H9 (cell line): ENCODE results near the gene BUD13. TPM values are rescaled to one million over a fixed set of nuclear protein-coding genes. Genes with fewer than 3 reads are reported as not detected.

ENCODE experiments used
- DNase-seq: peaks from one replicate; pipeline ENCODE4 v3.0.0-alpha.2; 2017
- H2AFZ ChIP-seq: one replicate; pipeline ENCODE4 v1.6.1; 2013; ENCODE audit warnings: mild to moderate bottlenecking, low read length, control low read depth, moderate library complexity
- H2AK5ac ChIP-seq: 2 replicates; pipeline ENCODE4 v1.6.1; 2013; ENCODE audit warnings: low read length, control low read depth, mixed read lengths; ENCODE audit not compliant: insufficient read length
- H2BK120ac ChIP-seq: one replicate; pipeline ENCODE4 v1.6.1; 2013; ENCODE audit warnings: low read depth, mild to moderate bottlenecking, low read length, control low read depth, inconsistent platforms; ENCODE audit not compliant: poor library complexity, severe bottlenecking
- H2BK12ac ChIP-seq: 2 replicates; pipeline ENCODE4 v1.6.1; 2013; ENCODE audit warnings: low read length, control low read depth, mixed read lengths, low read depth; ENCODE audit not compliant: insufficient read length
- H2BK15ac ChIP-seq: 2 replicates; pipeline ENCODE4 v1.6.1; 2013; ENCODE audit warnings: low read depth, low read length, control low read depth
- H2BK20ac ChIP-seq: one replicate; pipeline ENCODE4 v1.6.1; 2013; ENCODE audit warnings: low read depth, mild to moderate bottlenecking, low read length, control low read depth, inconsistent platforms; ENCODE audit not compliant: poor library complexity, severe bottlenecking
- H2BK5ac ChIP-seq: 2 replicates; pipeline ENCODE4 v1.6.1; 2013; ENCODE audit warnings: low read length, control low read depth, mixed read lengths; ENCODE audit not compliant: insufficient read length
- H3K14ac ChIP-seq: 2 replicates; pipeline ENCODE4 v1.6.1; 2013; ENCODE audit warnings: low read length, control low read depth; ENCODE audit not compliant: insufficient read depth
- H3K18ac ChIP-seq: 2 replicates; pipeline ENCODE4 v1.6.1; 2013; ENCODE audit warnings: low read depth, mild to moderate bottlenecking, mixed read lengths, low read length, control low read depth; ENCODE audit not compliant: insufficient read length
- H3K23ac ChIP-seq: 2 replicates; pipeline ENCODE4 v1.6.1; 2013; ENCODE audit warnings: low read length, control low read depth, mixed read lengths, low read depth; ENCODE audit not compliant: insufficient read length
- H3K23me2 ChIP-seq: 2 replicates; pipeline ENCODE4 v1.6.1; 2013; ENCODE audit warnings: low read depth, mild to moderate bottlenecking, mixed read lengths, low read length, control low read depth; ENCODE audit not compliant: insufficient read length, poor library complexity, severe bottlenecking
- H3K27ac ChIP-seq: 2 replicates; pipeline ENCODE4 v1.5.1; 2013; ENCODE audit warnings: low read length, control low read depth, mixed read lengths, low read depth; ENCODE audit not compliant: insufficient read length
- H3K27me3 ChIP-seq: 2 replicates; pipeline ENCODE4 v1.6.1; 2013; ENCODE audit warnings: low read length, control low read depth, inconsistent platforms; ENCODE audit not compliant: insufficient read depth
- H3K4ac ChIP-seq: 2 replicates; pipeline ENCODE4 v1.6.1; 2013; ENCODE audit warnings: low read depth, mild to moderate bottlenecking, control low read depth, inconsistent platforms, low read length, moderate library complexity
- H3K4me1 ChIP-seq: 2 replicates; pipeline ENCODE4 v1.6.1; 2013; ENCODE audit warnings: low read length, control low read depth, inconsistent platforms; ENCODE audit not compliant: insufficient read depth
- H3K4me2 ChIP-seq: 2 replicates; pipeline ENCODE4 v1.6.1; 2013; ENCODE audit warnings: low read length, control low read depth, mixed read lengths; ENCODE audit not compliant: insufficient read length, insufficient read depth
- H3K56ac ChIP-seq: 2 replicates; pipeline ENCODE4 v1.6.1; 2013; ENCODE audit warnings: low read depth, mild to moderate bottlenecking, mixed read lengths, low read length, control low read depth; ENCODE audit not compliant: insufficient read length
- H3K79me1 ChIP-seq: 2 replicates; pipeline ENCODE4 v1.6.1; 2013; ENCODE audit warnings: low read depth, mild to moderate bottlenecking, moderate library complexity, low read length, control low read depth, inconsistent platforms; ENCODE audit not compliant: insufficient read depth, poor library complexity, severe bottlenecking
- H3K79me2 ChIP-seq: 2 replicates; pipeline ENCODE4 v1.6.1; 2013; ENCODE audit warnings: low read length, control low read depth, inconsistent platforms; ENCODE audit not compliant: insufficient read depth
- H3K9ac ChIP-seq: 2 replicates; pipeline ENCODE4 v1.6.1; 2013; ENCODE audit warnings: low read length, control low read depth, mixed read lengths; ENCODE audit not compliant: insufficient read length; ENCODE audit errors: extremely low read depth
- H3K9me3 ChIP-seq: one replicate; pipeline ENCODE4 v1.6.1; 2013; ENCODE audit warnings: low read depth, low read length, inconsistent platforms; ENCODE audit not compliant: control insufficient read depth
- H3T11ph ChIP-seq: one replicate; pipeline ENCODE4 v1.6.1; 2013; ENCODE audit warnings: mild to moderate bottlenecking, low read length, control low read depth, inconsistent platforms
- H4K20me1 ChIP-seq: one replicate; pipeline ENCODE4 v1.6.1; 2013; ENCODE audit not compliant: control insufficient read depth, insufficient read length, insufficient read depth
- H4K5ac ChIP-seq: 2 replicates; pipeline ENCODE4 v1.6.1; 2013; ENCODE audit warnings: low read depth, mild to moderate bottlenecking, mixed read lengths, low read length, control low read depth; ENCODE audit not compliant: insufficient read length
- H4K8ac ChIP-seq: replicated peaks from 2 replicates; pipeline ENCODE4 v1.6.1; 2013; ENCODE audit warnings: low read length, control low read depth, mixed read lengths, low read depth; ENCODE audit not compliant: insufficient read length
- H4K91ac ChIP-seq: 2 replicates; pipeline ENCODE4 v1.6.1; 2013; ENCODE audit warnings: low read depth, mild to moderate bottlenecking, moderate library complexity, mixed read lengths, low read length, control low read depth; ENCODE audit not compliant: insufficient read length
- H3K27ac Mint-ChIP-seq, 3 experiments: 2 replicates in 2 of 3; 3 replicates in 1 of 3; pipeline ENCODE4 v1.8.0; 2020 to 2021; ENCODE audit warnings: mixed read lengths in 3 of 3, mild to moderate bottlenecking in 1 of 3, moderate library complexity in 1 of 3
- H3K27me3 Mint-ChIP-seq: 2 replicates; pipeline ENCODE4 v1.8.0; 2021; ENCODE audit warnings: low read depth, mild to moderate bottlenecking, moderate library complexity, mixed read lengths
- H3K36me3 Mint-ChIP-seq, 3 experiments: 2 replicates in 2 of 3; 3 replicates in 1 of 3; pipeline ENCODE4 v1.8.0; 2020 to 2021; ENCODE audit warnings: low read depth in 3 of 3, mixed read lengths in 3 of 3; ENCODE audit not compliant: insufficient read depth in 1 of 3
- H3K4me1 Mint-ChIP-seq, 2 experiments: 2 replicates each; pipeline ENCODE4 v1.8.0; 2020; ENCODE audit warnings: mixed read lengths in 2 of 2
- H3K4me3 Mint-ChIP-seq, 2 experiments: 2 replicates in 1 of 2; 3 replicates in 1 of 2; pipeline ENCODE4 v1.8.0; 2020 to 2021; ENCODE audit warnings: mild to moderate bottlenecking in 2 of 2, mixed read lengths in 2 of 2, moderate library complexity in 1 of 2
- H3K9me3 Mint-ChIP-seq, 2 experiments: 2 replicates in 1 of 2; 3 replicates in 1 of 2; pipeline ENCODE4 v1.8.0; 2020; ENCODE audit warnings: mild to moderate bottlenecking in 2 of 2, mixed read lengths in 2 of 2, moderate library complexity in 1 of 2
- CTCF ChIP-seq: fragments of 200-600 bp; sonication (generic); conservative IDR thresholded peaks from 3 replicates; pipeline ENCODE4 v1.8.0; 2021; ENCODE audit warnings: antibody characterized with exemption, mild to moderate bottlenecking
- WGBS: extraction: QIAGEN DNeasy Blood & Tissue Kit; methylation state at CpG from one replicate; pipeline ENCODE4 v1.1.7; 2013; ENCODE audit warnings: missing lambda C conversion rate, low lambda C conversion rate, mixed read lengths; ENCODE audit not compliant: insufficient read length; ENCODE audit errors: extremely low coverage; 5-methylcytosine and 5-hydroxymethylcytosine counted together
- total RNA-seq: library from RNA; stranded (reverse); gene quantifications from 2 replicates; pipeline ENCODE4 v1.2.1, GENCODE V29; 2021

Gene BUD13
- total RNA-seq, 1 experiment from 2014 or later: 30.0 TPM

- no peak overlapping the region for H4K8ac ChIP-seq
- H2AK5ac ChIP-seq: no peak overlapping the region
- peak overlapping the region; percentile 91 for H3K18ac ChIP-seq
- no peak overlapping the region for H4K91ac ChIP-seq
- no peaks in the 10 kb centered on the region for H4K20me1 ChIP-seq
- H3T11ph ChIP-seq: no peak overlapping the region
- no peak overlapping the region for H2BK120ac ChIP-seq
- no peak for DNase-seq
- no peak overlapping the region for H2BK12ac ChIP-seq
- Mint-ChIP-seq H3K36me3 (peaks cover 9 to 49% (median 34%) of the 10 kb centered on the region in 3 experiments; a peak in 6 of 7 replicates), H3K4me3 (peak overlapping the region; percentile 95 to 97), H3K4me1 (peaks cover 21 to 22% of the 10 kb centered on the region in 2 experiments), H3K27ac (peak overlapping the region; percentile 69 to 99 (median 91)), H3K27me3 (no peaks in the 10 kb centered on the region), H3K9me3 (no peaks in the 10 kb centered on the region)
- peak overlapping the region; percentile 84 for H3K9ac ChIP-seq
- peaks cover 4% of the 10 kb centered on the region; the same call in 1 of the 2 replicates for H3K4me1 ChIP-seq
- peaks cover 12% of the 10 kb centered on the region for H3K23me2 ChIP-seq
- peak overlapping the region; percentile 71 for H3K27ac ChIP-seq
- no peaks in the 10 kb centered on the region for H3K27me3 ChIP-seq
- H3K4ac ChIP-seq: no peak overlapping the region; the same call in 1 of the 2 replicates
- peaks cover 7% of the 10 kb centered on the region for H3K79me1 ChIP-seq
- peak overlapping the region; percentile 88; the same call in 1 of the 2 replicates for H3K14ac ChIP-seq
- peaks cover 11% of the 10 kb centered on the region; the same call in 1 of the 2 replicates for H3K79me2 ChIP-seq
- no peak overlapping the region for H2BK15ac ChIP-seq
- peak overlapping the region; percentile 36 for H4K5ac ChIP-seq
- no peaks in the 10 kb centered on the region for H3K9me3 ChIP-seq
- TF ChIP-seq CTCF: no peak
- no CpG with 5 or more reads among the region's 25 CpGs for WGBS
- peak overlapping the region; percentile 100 for H3K4me2 ChIP-seq
- no peak overlapping the region for H2BK20ac ChIP-seq
- H3K56ac ChIP-seq: peak overlapping the region; percentile 93
- H2BK5ac ChIP-seq: no peak overlapping the region
- H3K23ac ChIP-seq: no peak overlapping the region
- H2AFZ ChIP-seq: peak overlapping the region; percentile 67
These were observed 663 bp upstream of the BUD13 start for GRCh38 chr11:116773203-116774097.
